NCI-H82 (cell line): ENCODE results near the gene CCDC38.
"Not testable (repeated sequence)": the region's sequence is repeated elsewhere in the genome, so short reads cannot be mapped to it uniquely, and the experiment has no call there.

ENCODE experiments used
- DNase-seq: peaks from one replicate; lab custom pipeline; 2025; lab: John Stamatoyannopoulos, UW

Gene CCDC38

GRCh38 chr12:95882080-95882479, 60.3 kb downstream of the CCDC38 start:
- no peak for DNase-seq

- no peak for DNase-seq
These were observed 61.0 kb downstream of the CCDC38 start for GRCh38 chr12:95881331-95881955.

GRCh38 chr12:95880895-95881294, 61.5 kb downstream of the CCDC38 start:
- DNase-seq: no peak

- DNase-seq: no peak
These were observed 64.8 kb downstream of the CCDC38 start for GRCh38 chr12:95877622-95878021.

GRCh38 chr12:95874452-95874851, 68.0 kb downstream of the CCDC38 start:
- DNase-seq: no peak

GRCh38 chr12:95870897-95871296, 71.5 kb downstream of the CCDC38 start:
- DNase-seq: no peak

- no peak for DNase-seq
These were observed 79.1 kb downstream of the CCDC38 start for GRCh38 chr12:95863337-95863736.

GRCh38 chr12:95862038-95862437, 80.4 kb downstream of the CCDC38 start:
- no peak for DNase-seq

GRCh38 chr12:95859947-95860850, 82.2 kb downstream of the CCDC38 start:
- DNase-seq: no peak

- peak; percentile 38 for DNase-seq
These were observed 83.0 kb downstream of the CCDC38 start for GRCh38 chr12:95859344-95859816.

GRCh38 chr12:95858451-95859343, 83.7 kb downstream of the CCDC38 start, which contains the start of gene SNRPF:
TSS of gene SNRPF (plus strand) at chr12:95858952. CDS start at chr12:95859074, 122 bp downstream.
- DNase-seq: peak; percentile 98

- DNase-seq: no peak
These were observed 84.6 kb downstream of the CCDC38 start for GRCh38 chr12:95857799-95858198.

- no peak for DNase-seq
These were observed 85.3 kb downstream of the CCDC38 start for GRCh38 chr12:95857156-95857555.

GRCh38 chr12:95852133-95852532, 90.3 kb downstream of the CCDC38 start:
- no peak for DNase-seq

- DNase-seq: no peak
These were observed 90.8 kb downstream of the CCDC38 start for GRCh38 chr12:95851606-95852005.

GRCh38 chr12:95848575-95849388, 93.6 kb downstream of the CCDC38 start:
- peak; percentile 48 for DNase-seq

GRCh38 chr12:95842426-95842825, 100.0 kb downstream of the CCDC38 start:
- DNase-seq: not testable (repeated sequence)

- DNase-seq: peak; percentile 13
These were observed 104.3 kb downstream of the CCDC38 start for GRCh38 chr12:95838125-95838524.

- no peak for DNase-seq
These were observed 105.0 kb downstream of the CCDC38 start for GRCh38 chr12:95837240-95838038.

GRCh38 chr12:95836630-95837239, 105.7 kb downstream of the CCDC38 start:
- no peak for DNase-seq
